HuH-7.5 (cell line): ENCODE measurements around the gene ABCA6.
"Not testable (repeated sequence)": the region's sequence is repeated elsewhere in the genome, so short reads cannot be mapped to it uniquely, and the experiment has no call there.

Experiments used
- DNase-seq: peaks from one replicate; pipeline ENCODE4 v3.0.0; 2011; ENCODE audit warnings: low spot score

The ABCA6 gene

DNA sequence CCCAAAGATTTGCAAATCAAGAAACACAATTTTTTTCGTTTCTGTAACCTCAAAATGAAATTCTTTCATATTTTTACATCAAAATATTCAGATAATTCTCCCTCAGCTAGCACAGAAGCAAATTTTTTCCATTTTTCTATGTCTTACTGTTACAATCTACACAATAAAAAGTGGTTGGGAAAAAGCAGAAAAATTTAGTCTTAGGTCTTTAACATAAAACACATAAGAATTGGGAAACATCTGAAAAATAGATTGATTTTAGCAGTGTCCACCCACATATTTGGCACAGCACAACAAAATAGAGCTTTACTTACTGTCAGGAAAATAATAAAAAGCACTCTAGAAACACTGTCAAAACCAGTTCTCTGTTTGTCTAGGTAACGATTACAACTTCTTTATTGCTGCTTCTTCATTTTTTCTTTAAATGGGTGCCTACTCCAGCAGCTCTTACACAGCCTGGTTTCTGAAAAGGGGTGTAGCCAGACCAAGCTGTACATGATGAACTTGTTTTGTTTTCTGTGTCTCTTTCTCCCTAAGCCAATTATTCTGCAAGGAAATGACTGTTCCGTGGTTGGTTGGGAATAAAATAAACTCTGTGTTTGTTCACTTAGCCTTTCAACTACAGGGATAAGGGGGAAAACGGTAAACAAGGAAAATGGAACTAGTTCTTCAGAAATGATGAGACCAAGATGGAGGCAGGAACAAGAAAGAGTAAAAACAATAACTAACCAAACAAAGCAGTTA lies at the start of gene ABCA6:
ABCA6 (minus strand) TSS at position 465 of the 744 bp plus-strand sequence. CDS start 1,192 bp downstream, outside the sequence.
- DNase-seq = no peak

DNA sequence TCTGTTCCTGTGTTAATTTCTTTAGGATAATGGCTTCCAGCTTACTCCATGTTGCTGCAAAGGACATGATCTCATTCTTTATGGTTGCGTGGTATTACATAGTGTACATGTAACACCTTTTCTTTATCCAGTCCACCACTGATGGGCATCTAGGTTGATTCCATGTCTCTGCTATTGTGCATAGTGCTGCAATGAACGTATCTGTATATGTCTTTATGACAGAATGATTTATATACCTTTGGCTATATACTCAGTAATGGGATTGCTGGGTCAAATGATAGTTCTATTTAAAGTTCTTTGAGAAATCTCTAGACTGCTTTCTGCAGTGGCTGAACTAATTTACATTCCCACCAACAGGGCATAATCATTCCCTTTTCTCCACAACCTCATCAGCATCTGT lies 47.1 kb upstream of the ABCA6 start:
- no peak for DNase-seq

- DNase-seq = no peak
These were observed 46.4 kb upstream of the ABCA6 start for GRCh38 chr17:69188064-69188463.

DNA sequence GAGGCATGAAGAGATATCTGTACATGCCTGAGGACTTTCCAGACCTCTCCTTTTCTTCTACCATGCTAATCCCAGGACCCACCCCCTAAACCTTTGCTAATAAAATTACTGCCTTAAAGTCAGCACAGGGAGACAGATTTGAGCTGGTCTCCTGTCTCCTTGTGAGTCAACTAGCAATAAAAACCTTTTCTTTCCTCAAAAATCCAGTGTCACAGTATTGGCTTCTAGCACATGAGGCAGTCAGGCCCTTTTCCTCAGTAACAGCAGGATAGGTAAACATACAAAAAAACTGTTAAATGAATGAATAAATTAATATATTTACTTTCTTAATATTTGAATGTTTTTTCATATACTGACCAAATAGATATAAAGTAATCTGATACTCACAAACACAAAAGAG lies 45.6 kb upstream of the ABCA6 start:
- no peak for DNase-seq

GRCh38 chr17:69179227-69179952 lies 37.7 kb upstream of the ABCA6 start:
- no peak for DNase-seq

- DNase-seq = no peak
These were observed 34.7 kb upstream of the ABCA6 start for GRCh38 chr17:69176457-69176795.

GRCh38 chr17:69175625-69176456 lies 34.1 kb upstream of the ABCA6 start:
- no peak for DNase-seq

DNA sequence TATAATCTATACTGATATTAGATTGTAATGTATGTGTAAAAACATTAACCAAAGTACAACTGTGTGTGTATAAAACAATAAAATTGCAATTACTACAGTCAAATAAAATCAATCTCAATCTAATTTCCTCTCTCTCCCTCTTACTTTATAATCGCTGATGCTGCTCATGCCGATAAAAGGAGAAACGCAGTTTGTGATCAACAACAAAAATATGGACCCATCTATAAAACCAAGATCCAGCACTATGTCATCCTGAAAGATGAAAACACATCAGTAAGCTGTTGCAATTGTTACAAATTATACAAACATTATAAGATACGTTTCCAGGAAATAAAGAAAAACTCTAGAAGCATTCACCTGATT lies 33.5 kb upstream of the ABCA6 start:
- DNase-seq = no peak

- no peak for DNase-seq
These were observed 31.4 kb upstream of the ABCA6 start for GRCh38 chr17:69173118-69173517.

DNA sequence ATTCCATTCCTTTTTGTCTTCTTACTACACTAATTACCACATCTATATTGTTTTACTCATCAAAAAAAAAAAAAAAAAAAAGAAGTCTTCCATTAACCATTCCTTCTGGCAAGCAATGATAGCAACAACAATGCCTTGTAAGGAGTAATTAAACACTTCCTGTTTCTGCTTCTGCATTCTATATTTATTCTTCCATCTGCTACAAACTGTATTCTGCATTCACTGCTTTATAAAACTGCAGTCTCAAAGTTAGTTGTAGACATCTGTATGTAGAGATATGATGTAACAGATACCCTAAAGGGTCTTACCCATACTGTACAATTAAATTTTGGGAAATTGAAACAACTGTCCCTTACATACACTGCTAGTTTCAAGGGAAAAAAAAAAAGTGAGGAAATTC lies 28.7 kb upstream of the ABCA6 start:
- no peak for DNase-seq

DNA sequence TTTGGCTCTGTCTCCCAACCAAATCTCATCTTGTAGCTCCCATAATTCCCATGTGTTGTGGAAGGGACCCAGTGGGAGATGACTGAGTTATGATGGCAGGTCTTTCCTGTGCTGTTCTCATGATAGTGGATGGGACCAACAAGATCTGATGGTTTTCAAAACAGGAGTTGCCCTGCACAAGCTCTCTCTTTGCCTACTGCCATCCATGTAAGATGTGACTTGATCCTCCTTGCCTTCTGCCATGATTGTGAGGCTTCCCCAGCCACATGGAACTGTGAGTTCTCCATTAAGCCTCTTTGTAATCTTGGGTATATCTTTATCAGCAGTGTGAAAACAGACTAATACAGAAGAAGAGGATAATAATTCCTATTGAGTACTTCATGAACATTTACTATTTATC lies 26.9 kb upstream of the ABCA6 start:
- not testable (repeated sequence) for DNase-seq

- no peak for DNase-seq
These were observed 25.3 kb upstream of the ABCA6 start for GRCh38 chr17:69166957-69167356.

GRCh38 chr17:69164206-69164605 lies 22.5 kb upstream of the ABCA6 start:
- DNase-seq = no peak

DNA sequence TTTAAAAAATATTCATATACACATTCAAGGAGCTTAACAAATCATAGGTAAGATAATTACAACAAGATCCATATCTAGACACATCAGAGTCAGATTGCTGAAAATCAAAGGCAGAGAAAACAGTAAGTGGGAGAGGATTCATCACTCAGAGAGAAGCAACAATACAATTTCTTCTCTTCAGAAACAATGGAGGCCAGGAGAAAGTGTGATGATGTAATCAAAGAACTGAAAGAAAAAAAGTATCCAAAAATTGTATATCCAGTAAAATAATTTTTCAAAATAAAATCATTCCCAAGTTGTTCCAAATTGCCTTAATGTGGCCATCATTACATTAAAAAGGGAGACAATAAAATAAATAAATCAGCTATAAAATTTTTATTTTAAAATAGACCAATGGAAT lies 17.7 kb upstream of the ABCA6 start:
- DNase-seq = no peak

- DNase-seq = no peak
These were observed 12.6 kb upstream of the ABCA6 start for GRCh38 chr17:69154267-69154666.

DNA sequence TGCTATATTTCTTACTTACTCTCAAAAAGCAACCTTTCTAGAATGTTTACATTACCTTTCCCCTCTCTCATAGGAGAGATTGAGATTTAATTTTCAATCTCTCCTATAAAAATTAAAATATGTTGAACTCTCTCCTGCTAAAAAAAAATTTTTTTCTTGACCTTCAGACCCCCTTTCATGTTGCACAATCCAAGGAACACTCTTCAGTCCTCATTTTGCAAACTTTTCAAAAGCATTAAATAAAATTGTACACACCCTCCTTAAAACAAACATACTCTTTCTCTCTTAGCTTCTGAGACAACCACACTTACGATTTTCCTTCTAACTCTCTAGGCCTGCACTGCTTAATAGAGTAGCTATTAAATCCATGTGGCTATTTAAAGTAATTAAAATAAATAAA lies 8.6 kb upstream of the ABCA6 start:
- no peak for DNase-seq

GRCh38 chr17:69147460-69147859 lies 5.8 kb upstream of the ABCA6 start:
- DNase-seq = no peak

- DNase-seq = no peak
These were observed 2.9 kb upstream of the ABCA6 start for GRCh38 chr17:69144331-69145255.

DNA sequence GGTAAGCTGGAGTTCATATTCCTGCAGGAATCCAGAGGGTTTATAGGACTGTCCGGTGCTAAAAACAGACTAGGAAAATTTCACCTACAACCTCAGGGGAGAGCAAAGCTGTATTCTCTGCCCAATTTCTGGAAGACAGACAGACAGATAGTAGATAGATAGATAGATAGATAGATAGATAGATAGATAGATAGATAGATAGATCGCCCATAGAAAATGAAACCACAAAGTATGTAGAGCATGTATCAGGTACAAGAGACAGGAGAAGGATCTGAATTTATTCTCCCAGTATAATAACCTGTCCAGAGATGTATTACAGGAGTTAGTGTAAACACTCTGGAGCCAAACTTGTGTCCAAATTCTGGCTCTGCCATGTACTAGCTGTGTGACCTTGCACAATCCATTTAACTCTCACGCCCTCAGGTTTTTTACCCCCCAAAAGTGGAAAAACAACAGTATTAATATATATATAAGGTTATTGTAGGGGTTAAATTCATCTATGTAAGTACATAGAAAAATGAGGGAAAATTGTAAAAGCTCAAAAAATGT lies 2.1 kb upstream of the ABCA6 start:
- no peak for DNase-seq

DNA sequence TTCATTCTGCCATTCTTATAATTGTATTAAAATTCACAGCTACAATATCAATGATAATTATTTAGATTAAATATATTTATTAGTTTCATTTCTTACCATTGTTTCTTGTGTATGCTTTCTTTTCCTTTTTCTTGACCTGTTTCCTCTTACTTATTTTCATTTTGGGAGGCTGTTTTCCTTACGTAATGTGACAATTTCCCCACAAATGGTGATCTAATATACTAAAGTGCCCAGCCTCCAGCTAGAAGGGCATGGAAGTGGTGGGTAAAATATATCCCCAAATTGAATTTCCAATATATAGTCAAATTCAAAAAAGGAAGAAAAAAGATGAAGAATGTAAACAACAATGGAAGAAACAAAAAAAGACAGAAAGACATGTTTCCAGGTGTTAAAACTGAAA lies 1.5 kb upstream of the ABCA6 start:
- no peak for DNase-seq

GRCh38 chr17:69142175-69142802 lies 594 bp upstream of the ABCA6 start:
- no peak for DNase-seq
